Left ventricle myocardium inferior (tissue), 1 donor: ENCODE data around the gene OR14A16. TPM values are rescaled to one million over a fixed set of nuclear protein-coding genes. Genes with fewer than 3 reads are reported as not detected.

ENCODE experiments used
- DNase-seq: peaks from one replicate; pipeline ENCODE4 v3.0.0-alpha.2; 2020
- H3K27ac ChIP-seq: fragments of 200-600 bp; replicated peaks from 2 replicates; pipeline ENCODE4 v1.8.0; 2021
- H3K27me3 ChIP-seq: fragments of 200-600 bp; 2 replicates; pipeline ENCODE4 v1.8.0; 2021; ENCODE audit warnings: low read depth
- H3K36me3 ChIP-seq: fragments of 200-600 bp; 2 replicates; pipeline ENCODE4 v1.8.0; 2021
- H3K4me1 ChIP-seq: fragments of 200-600 bp; 2 replicates; pipeline ENCODE4 v1.8.0; 2021
- H3K4me3 ChIP-seq: fragments of 200-600 bp; 2 replicates; pipeline ENCODE4 v1.8.0; 2021; ENCODE audit warnings: mild to moderate bottlenecking, moderate library complexity
- H3K9me3 ChIP-seq: fragments of 200-600 bp; replicated peaks from 2 replicates; pipeline ENCODE4 v1.8.0; 2021
- CTCF ChIP-seq: fragments of 200-600 bp; IDR thresholded peaks from 2 replicates; pipeline ENCODE4 v1.8.0; 2021; ENCODE audit warnings: antibody characterized with exemption, mild to moderate bottlenecking, borderline replicate concordance
- intact Hi-C: fragments of 100-400 bp; cut with micrococcal nuclease; formaldehyde crosslinking; loops from one replicate; pipeline ENCODE4 v1.11.0; 2022
- total RNA-seq: library from RNA; stranded (reverse); fragmentation: NEBNext Ultra II Directional; extraction: Animal tissue kit (Norgen Biotek cat#: 25700); gene quantifications from one replicate; pipeline ENCODE4 v1.2.1, GENCODE V29; 2021
- donor health status: DM: no; HTN: yes; CAD: no; lungs with severe emphysema.

Gene OR14A16
- total RNA-seq, 1 donor from 2014 or later = not detected

GRCh38 chr1:247845693-247846017 lies 21.7 kb upstream of the OR14A16 start:
- intact Hi-C loops = no loop called here
- H3K27me3 ChIP-seq = no peaks in the 10 kb centered on the region

GRCh38 chr1:247845011-247845692 lies 21.2 kb upstream of the OR14A16 start:
- no peak overlapping the region for H3K27ac ChIP-seq
- no peaks in the 10 kb centered on the region for H3K9me3 ChIP-seq
- no peaks in the 10 kb centered on the region for H3K4me1 ChIP-seq
- DNase-seq = no peak
- no peak for TF ChIP-seq CTCF
- no peak overlapping the region for H3K4me3 ChIP-seq
- intact Hi-C loops = no loop called here
- H3K36me3 ChIP-seq = no peaks in the 10 kb centered on the region
- no peaks in the 10 kb centered on the region for H3K27me3 ChIP-seq

More at GRCh38 chr1:247845693-247846017, 21.7 kb upstream of the OR14A16 start:
- H3K9me3 ChIP-seq = no peaks in the 10 kb centered on the region
- H3K36me3 ChIP-seq = no peaks in the 10 kb centered on the region
- no peaks in the 10 kb centered on the region for H3K4me1 ChIP-seq
- TF ChIP-seq CTCF = no peak
- DNase-seq = no peak
- H3K27ac ChIP-seq = no peak overlapping the region
- no peak overlapping the region for H3K4me3 ChIP-seq

- Histone ChIP-seq H3K27me3 (no peaks in the 10 kb centered on the region), H3K4me1 (no peaks in the 10 kb centered on the region), H3K9me3 (no peaks in the 10 kb centered on the region), H3K4me3 (no peak overlapping the region), H3K36me3 (no peaks in the 10 kb centered on the region), H3K27ac (no peak overlapping the region)
- no peak for TF ChIP-seq CTCF
- intact Hi-C loops = no loop called here
- DNase-seq = no peak
Measured at GRCh38 chr1:247843411-247843810, 19.5 kb upstream of the OR14A16 start.

GRCh38 chr1:247841796-247842195 lies 17.9 kb upstream of the OR14A16 start, which contains the start of gene OR11L1:
TSS of gene OR11L1 (minus strand) at chr1:247841896. CDS start at chr1:247841896, 0 bp downstream.
- no peaks in the 10 kb centered on the region for H3K27me3 ChIP-seq
- TF ChIP-seq CTCF = no peak
- H3K4me1 ChIP-seq = no peaks in the 10 kb centered on the region
- no peak within 1 kb of the TSS for H3K27ac ChIP-seq
- no peak within 1 kb of the TSS for H3K4me3 ChIP-seq
- no peaks in the 10 kb centered on the region for H3K36me3 ChIP-seq
- intact Hi-C loops = no loop called here
- no peaks in the 10 kb centered on the region for H3K9me3 ChIP-seq
- no peak for DNase-seq

- Histone ChIP-seq H3K27ac (no peak overlapping the region), H3K9me3 (no peaks in the 10 kb centered on the region), H3K27me3 (no peaks in the 10 kb centered on the region), H3K4me3 (no peak overlapping the region), H3K4me1 (no peaks in the 10 kb centered on the region), H3K36me3 (no peaks in the 10 kb centered on the region)
- intact Hi-C loops = no loop called here
- DNase-seq = no peak
- TF ChIP-seq CTCF = no peak
Measured at GRCh38 chr1:247840818-247841217, 16.9 kb upstream of the OR14A16 start.
